GM12801 (cell line): Measurements from ENCODE around the gene CEBPG.

ENCODE experiments used
- CTCF ChIP-seq: IDR thresholded peaks from one replicate; pipeline ENCODE4 v1.5.1; 2011; ENCODE audit warnings: control low read depth; ENCODE audit not compliant: insufficient read length; ENCODE audit errors: extremely low read depth

The CEBPG gene

GRCh38 chr19:33390101-33390907, 16.8 kb downstream of the CEBPG start:
- no peak for TF ChIP-seq CTCF

- TF ChIP-seq CTCF = no peak
Observed at GRCh38 chr19:33390908-33391630, 17.6 kb downstream of the CEBPG start.

DNA sequence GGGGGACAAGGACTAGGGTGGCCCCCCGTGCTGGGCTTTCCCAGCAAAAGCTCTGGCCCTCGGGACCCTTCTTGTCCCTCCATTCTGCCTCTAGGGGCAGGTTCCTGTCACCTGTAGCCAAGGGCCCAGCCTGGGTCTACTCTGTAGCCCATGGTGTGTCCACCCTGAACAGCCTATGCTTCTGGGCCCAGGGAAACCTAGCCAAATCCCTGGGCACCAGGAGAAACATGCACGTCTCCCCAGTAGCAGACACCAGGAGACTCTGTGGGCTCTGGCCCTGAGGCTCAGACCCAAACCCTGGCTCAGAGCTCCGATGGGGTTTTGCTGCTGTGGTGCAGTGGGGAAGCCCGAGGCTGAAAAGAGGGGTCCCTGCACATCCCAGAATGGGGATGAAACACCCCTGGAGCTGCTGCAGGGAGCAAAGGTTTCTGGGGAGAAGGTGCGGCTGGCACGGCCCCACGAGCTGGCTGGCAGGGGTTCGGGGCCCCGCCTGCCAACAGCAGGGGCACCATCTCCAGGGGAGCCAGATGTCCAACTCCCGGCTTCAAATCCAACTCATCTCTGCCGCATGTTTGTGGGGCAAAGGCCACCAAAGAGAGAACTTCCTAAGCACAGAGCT, 18.2 kb downstream of the CEBPG start:
- TF ChIP-seq CTCF = no peak

DNA sequence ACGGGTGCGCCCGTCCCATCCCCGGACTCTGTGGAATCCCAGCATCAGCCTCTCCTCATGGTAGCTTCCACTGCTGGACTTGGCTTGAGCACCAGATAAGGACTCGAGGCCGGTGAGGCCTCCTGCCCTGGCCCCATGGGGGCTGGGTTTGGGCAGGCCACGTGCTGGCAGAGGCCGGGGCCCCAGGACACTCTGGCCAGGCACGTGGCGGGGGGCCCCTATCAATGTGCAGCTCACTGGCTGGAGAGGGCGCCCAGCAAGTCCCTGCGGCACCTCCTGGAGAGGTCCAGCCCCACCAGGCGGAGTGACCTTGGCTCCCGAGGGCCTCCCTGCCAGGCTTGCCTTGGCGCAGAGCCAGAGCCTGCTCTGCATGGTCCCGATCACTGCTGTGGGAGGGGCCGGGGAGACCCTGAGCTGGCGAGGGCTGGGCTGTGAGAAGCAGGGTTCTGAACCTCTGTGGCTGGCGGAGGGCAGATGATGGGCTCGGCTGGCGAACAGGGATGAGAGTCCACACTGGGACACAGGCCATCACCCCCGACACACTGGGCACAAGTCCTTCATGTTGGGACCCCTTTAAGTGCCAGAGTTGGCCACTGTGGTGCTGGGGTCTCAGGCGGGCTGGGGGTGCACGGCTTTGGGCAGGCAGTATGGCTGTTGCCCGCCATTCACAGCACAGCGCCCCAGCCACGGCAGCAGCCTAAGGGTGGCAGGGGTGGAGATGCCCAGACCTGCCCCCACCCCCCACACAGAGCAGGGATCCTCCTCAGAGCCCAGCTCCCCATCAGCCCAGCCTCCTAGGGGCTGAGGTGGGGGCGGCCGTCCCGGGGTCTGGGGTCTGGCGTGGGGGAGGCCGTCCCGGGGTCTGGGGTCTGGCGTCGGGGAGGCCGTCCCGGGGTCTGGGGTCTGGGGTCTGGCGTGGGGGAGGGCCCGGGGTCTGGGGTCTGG, 19.1 kb downstream of the CEBPG start:
- TF ChIP-seq CTCF = no peak

- TF ChIP-seq CTCF = no peak
Observed at GRCh38 chr19:33393286-33394005, 19.9 kb downstream of the CEBPG start.

DNA sequence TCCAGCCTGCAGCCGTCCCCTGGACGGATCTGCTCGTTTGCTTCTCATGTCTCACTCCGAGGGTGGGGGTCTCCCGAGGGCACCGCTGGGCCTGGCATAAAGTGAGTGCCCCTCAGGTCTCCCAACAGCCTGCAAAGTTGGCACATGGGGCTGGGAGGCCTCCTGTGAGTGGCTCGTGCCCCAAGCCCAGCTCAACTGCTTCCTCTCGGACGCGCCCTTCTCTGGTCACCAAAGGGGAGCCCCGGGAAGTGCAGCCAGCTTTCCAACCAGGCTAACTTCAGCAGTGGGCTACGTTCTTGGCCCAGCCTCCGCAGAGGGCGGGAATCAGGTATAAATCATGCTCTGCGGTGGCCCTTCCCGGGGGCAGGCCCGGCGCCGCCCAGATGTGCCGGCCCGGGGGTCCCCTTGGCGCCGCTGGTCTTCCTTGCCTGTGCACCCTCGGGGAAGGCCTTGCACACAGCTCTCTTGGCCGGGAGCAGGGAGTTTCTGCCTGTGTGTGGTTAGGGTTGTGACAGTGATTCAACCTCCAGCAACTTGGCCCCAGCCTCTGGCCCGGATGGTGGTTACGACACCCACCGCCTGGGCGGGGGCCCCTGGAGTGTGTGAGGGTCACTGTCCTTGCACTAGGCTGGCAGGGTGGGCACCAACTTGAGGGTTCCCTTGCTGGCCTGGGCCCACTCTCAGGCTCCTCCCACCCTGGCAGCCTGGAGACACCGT, 20.7 kb downstream of the CEBPG start:
- TF ChIP-seq CTCF = no peak
